B cell (primary cell): ENCODE data around the gene KYNU.

Source experiments
- EZH2 ChIP-seq: IDR thresholded peaks from 2 replicates; pipeline ENCODE4 v1.6.1; 2012; ENCODE audit warnings: borderline replicate concordance, low read depth, mild to moderate bottlenecking, moderate library complexity, low read length; ENCODE audit not compliant: insufficient read depth, poor library complexity, severe bottlenecking
- TF ChIP-seq, protein P1 (sequence below): fragments of 200-600 bp; IDR thresholded peaks from one replicate; pipeline ENCODE4 v1.8.0; 2022; ENCODE audit warnings: antibody characterized with exemption, mild to moderate bottlenecking

DNA sequence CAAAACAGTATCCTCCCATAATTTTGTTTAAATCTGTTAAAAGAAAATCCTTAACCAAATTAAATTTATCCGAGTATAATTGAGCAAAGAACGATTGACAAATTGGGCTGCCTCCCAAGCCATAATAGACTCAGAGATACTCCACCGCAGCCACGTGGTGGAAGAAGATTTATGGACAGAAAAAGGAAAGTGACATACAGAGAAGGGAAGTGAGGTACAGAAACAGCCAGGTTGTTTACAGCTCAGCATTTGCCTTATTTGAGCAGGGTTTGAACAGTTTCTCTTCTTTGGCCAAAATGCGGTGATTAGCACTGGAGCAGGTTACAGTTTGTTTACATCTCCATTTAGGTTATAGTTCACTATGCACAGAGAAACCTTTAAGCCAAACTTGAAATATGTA is 60.8 kb downstream of the KYNU start:
- TF ChIP-seq, protein P1, sequence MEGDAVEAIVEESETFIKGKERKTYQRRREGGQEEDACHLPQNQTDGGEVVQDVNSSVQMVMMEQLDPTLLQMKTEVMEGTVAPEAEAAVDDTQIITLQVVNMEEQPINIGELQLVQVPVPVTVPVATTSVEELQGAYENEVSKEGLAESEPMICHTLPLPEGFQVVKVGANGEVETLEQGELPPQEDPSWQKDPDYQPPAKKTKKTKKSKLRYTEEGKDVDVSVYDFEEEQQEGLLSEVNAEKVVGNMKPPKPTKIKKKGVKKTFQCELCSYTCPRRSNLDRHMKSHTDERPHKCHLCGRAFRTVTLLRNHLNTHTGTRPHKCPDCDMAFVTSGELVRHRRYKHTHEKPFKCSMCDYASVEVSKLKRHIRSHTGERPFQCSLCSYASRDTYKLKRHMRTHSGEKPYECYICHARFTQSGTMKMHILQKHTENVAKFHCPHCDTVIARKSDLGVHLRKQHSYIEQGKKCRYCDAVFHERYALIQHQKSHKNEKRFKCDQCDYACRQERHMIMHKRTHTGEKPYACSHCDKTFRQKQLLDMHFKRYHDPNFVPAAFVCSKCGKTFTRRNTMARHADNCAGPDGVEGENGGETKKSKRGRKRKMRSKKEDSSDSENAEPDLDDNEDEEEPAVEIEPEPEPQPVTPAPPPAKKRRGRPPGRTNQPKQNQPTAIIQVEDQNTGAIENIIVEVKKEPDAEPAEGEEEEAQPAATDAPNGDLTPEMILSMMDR, result no peak
- no peak for TF ChIP-seq EZH2
